ENCODE results near the gene IYD.

DNA sequence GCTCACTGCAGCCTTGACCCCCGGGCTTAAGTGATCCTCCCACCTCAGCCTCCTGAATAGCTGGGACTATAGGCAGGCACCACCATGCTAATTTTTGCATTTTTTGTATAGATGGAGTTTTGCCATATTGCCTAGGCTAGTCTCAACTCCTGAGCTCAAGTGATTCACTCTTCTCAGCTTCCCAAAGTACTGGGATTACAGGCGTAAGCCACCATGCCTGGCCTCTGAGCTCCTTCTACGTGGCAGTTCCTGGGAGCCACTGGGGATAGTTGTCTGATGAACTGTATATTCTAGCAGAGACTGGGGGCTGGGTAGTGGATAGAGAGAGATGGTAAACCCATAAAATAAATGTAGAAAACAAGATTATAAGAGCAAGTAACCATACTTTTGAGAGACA lies 26.1 kb downstream of the IYD start:
- TF ChIP-seq TAF1 (IDR thresholded peaks at IDR 0.05; ENCODE audit: borderline replicate concordance, low read depth, low read length) (no peak), POLR2A (IDR thresholded peaks at IDR 0.05; ENCODE audit: low read depth, low read length) (no peak)

Data from GM12892 (cell line).